Muscle of arm (tissue), 12 donors: Measurements from ENCODE around the gene ZNF462. TPM values are rescaled to one million over a fixed set of nuclear protein-coding genes. Genes with fewer than 3 reads are reported as not detected.
"Not testable (repeated sequence)": the region's sequence is repeated elsewhere in the genome, so short reads cannot be mapped to it uniquely, and the experiment has no call there.

Source experiments
- DNase-seq: peaks from one replicate; pipeline ENCODE4 v3.0.0-alpha.2; 2013
- polyA plus RNA-seq, 12 donors: library from polyadenylated mRNA; unstranded; fragments of 120-200 nt; gene quantifications; one replicate each; pipeline ENCODE4 v1.2.1, GENCODE V29; 2013; ENCODE audit not compliant: insufficient read length in 12 of 12

The ZNF462 gene
- polyA plus RNA-seq, 12 donors, result 7.8 to 105 (median 10.3) TPM

GRCh38 chr9:106886111-106887046 lies 23.4 kb downstream of the ZNF462 start:
- DNase-seq, result no peak

GRCh38 chr9:106887066-106887465 lies 24.1 kb downstream of the ZNF462 start:
- no peak for DNase-seq

DNA sequence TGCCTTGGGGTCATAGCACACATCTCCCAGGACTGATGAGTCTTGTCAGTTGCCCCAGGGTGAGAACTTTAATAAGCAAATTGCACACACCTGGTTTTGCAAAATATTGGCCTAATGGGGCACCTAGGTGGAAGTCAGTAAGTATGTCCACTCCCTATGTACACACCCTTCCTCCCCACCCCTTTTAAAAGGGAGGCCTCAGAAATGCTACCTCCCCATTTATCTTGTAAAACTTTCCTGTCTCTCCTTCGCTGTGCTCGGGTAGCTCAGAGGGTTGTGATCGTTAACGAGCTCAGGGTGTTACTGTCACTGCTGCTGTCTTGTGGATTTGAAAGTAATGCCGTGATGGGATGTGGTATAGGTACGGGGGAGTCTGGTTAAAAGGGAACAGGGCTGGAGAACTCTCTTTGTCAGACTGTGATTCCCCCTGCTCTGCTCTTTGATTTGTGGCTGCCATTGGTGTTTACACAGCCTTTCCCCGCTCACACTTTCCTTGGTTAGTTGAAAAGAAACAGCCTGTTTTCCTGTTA lies 26.2 kb downstream of the ZNF462 start:
- no peak for DNase-seq

DNA sequence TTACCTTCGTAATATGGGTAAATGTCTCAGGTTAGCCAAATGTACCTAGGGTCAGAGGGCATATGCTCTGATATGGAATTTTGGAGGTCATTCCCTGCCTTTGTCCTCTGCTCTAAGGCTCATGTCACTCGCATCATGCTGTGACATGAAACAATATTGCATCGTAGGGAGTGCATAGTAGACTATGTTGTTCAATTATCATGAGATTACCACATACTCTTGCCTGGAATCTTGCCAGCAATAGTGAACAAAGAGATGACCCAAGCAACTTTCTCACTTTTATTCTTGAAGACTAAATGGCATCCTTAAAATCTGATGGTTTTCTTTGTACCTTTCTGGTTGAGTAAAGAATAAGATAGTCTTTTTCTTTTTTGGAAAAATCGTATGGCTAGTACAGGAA lies 27.6 kb downstream of the ZNF462 start:
- DNase-seq, result no peak

- no peak for DNase-seq
Measured at GRCh38 chr9:106891286-106891685, 28.3 kb downstream of the ZNF462 start.

DNA sequence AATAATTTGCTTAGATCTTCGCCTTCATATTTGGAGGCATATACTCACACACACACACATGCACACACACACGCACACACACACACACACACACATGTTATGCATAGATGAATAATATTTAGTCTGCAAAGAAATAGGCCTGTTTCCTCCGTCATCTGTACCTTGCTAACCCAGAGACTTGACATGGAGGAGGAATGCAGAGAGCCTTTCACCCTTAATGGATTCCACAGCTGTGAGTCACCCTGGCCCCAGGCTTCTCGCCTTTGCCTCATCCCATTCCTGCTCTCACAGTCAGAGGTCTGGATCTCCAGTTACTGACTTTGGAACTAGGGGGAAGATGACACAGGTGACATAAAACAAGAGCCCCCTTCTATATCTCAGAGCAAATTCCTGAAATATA lies 29.7 kb downstream of the ZNF462 start:
- no peak for DNase-seq

- no peak for DNase-seq
Measured at GRCh38 chr9:106893088-106893487, 30.1 kb downstream of the ZNF462 start.

GRCh38 chr9:106896695-106897094 lies 33.7 kb downstream of the ZNF462 start:
- no peak for DNase-seq

DNA sequence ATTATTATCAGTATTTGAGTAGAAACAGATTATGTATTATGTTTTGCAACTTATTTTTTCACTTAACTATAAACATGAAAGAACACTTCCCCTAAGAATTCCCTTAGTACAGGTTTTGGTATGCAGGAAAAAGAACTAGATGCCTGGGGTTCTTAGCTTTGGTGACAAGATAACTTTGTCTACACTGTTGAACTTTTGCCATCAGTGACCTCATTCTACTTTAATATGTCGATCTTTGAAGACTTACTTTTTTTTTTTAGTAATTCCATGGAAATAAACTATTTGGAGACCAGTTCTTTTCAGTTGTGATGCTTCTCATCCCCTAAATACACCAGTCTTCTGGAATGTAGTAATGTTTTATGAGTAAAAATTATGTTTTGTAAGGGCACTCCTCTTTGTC lies 34.3 kb downstream of the ZNF462 start:
- DNase-seq, result peak; percentile 55

GRCh38 chr9:106897751-106898150 lies 34.8 kb downstream of the ZNF462 start:
- DNase-seq, result no peak

DNA sequence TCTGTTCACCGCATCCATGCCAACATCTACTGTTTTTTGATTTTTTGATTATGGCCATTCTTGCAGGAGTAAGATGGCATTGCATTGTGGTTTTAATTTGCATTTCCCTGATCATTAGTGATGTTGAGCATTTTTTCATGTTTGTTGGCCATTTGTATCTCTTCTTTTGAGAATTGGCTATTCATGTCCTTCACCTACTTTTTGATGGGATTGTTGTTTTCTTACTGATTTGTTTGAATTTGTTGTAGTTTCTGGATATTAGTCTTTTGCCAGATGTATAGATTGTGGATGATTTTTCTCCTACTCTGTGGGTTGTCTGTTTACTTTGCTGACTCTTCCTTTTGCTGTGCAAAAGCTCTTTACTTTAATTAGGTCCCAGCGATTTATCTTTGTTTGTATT lies 37.6 kb downstream of the ZNF462 start:
- not testable (repeated sequence) for DNase-seq

DNA sequence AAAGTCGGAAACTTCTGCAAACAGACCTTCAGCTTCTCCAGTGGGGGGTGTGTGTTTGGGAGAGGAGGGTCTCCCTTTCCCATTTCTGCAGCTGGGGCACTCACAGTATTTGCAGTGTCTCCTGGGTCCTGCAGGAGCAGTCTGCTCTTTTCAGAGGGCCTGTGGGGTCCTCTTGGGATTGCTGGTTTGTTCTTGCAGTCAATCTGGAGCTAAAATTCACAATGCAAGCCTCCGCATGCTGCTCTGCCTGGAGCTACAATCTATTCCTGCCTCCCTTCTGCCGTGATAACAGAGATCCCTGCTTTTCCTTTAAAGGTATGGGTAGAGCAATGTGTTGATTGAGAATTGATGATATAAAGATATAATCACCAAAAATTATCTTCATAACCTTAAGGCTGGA lies 43.2 kb downstream of the ZNF462 start:
- DNase-seq, result no peak

- DNase-seq, result peak; percentile 74
Measured at GRCh38 chr9:106911951-106912350, 49.0 kb downstream of the ZNF462 start.

DNA sequence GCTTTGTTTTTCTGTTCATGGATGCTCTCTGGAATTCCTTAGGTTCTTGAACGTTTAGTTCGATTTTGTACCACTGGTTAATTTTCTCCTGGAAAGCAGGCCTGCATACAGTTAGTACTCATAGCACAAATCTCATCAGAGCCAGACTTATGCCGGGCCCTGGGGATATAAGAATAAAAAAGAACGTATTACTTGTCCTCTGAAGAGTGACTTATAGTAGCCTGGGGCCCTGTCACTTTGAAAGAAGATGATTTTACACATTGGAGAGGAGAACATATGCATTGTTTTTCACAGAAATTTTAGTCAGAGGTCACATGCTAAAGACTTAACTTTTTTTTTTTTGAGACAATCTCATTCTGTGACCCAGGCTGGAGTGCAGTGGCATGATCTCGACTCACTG lies 50.3 kb downstream of the ZNF462 start:
- no peak for DNase-seq

DNA sequence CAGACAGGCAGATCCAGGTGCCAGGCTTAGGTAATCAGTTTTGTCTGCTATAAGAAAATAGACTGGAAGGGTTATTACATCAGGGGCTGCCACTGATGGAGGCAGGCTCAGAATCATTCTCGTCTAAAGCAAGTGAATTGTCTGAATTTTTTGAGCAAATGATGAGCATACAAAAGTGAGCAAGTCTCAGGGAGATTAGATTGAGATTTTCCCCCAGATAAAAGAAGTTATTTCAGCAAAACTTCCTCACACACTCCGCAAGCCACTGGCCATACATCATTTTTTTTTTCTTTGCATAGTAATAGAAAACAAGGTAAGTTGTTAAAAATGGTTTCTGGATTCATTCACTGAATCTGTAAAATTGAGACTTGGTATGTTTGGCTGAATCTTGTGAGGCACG lies 52.9 kb downstream of the ZNF462 start:
- no peak for DNase-seq

GRCh38 chr9:106916466-106917235 lies 53.7 kb downstream of the ZNF462 start:
- peak; percentile 51 for DNase-seq

DNA sequence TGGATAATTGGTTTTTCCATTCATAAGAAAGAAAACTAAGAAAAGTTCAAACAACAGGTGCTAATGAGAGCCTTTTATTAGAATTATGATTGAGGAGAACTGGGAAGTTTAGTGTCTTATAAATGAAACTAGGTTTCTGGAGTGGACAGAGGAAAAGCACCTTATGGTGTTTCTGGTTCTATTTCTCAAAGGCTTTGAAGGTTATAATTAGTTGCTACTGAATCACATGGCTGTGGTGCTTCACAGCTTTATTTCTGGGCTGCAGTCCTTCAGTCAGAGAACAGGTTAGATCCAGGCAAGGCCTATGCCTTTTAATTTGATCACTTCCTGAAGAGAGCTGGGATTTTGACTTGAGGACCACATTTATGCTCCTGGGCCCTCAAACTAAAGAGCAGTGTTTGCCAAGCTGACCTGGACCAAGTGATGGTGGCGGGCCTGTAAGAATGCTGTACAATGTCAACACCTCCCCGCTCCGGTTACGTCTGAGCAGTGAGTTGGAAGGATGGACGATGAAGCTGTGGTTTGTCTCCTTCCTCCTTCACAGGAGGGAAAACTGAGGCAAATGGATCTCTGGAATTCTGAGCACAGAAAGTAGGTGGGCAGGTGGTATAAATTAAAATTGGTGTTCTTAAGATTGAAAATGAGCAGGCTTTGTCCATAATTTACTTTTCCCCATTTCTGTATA lies 56.0 kb downstream of the ZNF462 start:
- no peak for DNase-seq

- DNase-seq, result no peak
Measured at GRCh38 chr9:106920091-106920490, 57.1 kb downstream of the ZNF462 start.

DNA sequence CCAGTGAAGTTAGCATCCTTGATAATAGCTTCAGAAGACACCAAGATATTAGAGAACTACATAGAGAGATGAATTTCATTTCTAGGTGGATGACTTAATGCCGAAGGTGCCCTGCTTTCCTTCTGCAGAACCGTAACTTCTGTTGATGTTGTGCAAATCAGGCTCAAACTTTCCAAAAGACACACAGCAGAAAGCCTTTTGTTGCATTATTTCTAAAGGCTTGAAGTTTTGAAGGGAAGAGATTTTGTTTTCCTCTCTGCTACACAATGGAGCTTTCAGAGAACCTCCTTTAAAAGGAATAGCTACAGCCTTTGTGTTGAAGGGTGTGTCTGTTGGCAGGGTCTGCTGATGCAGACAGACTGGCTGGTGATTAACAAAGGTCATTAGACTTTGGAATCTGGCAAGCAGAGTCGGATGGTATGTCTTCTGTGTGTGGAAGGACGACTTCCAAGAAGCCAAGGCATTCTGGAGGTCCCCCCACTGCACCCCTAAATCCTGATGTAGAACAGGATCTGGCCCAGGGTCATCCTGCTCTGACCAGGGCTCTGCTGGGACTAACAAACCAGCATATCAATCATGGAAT lies 57.8 kb downstream of the ZNF462 start:
- no peak for DNase-seq

GRCh38 chr9:106921341-106921899 lies 58.5 kb downstream of the ZNF462 start:
- DNase-seq, result no peak

DNA sequence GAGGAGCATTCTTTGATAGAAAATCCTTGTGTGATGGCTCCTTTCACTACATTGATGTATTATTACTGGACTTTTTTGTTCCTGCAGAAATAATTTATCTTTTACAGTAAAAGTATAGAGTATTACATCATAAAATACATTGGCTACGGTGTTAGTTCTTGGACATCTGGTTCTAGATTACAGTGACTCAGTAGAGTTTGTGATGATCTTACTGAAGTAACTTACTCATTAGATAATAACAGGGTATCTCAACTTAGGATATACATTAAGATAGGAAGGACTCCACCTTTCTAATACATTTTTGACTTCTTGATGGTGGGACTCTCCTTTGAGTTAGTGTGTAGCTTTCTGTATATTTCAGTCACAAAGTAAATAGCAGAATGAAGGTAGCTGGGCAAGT lies 59.1 kb downstream of the ZNF462 start:
- DNase-seq, result no peak
